Fibroblast of peridontal ligament (primary cell): ENCODE results near the gene MAST1.
"Not testable (repeated sequence)": the region's sequence is repeated elsewhere in the genome, so short reads cannot be mapped to it uniquely, and the experiment has no call there.

ENCODE experiments used
- DNase-seq: peaks from one replicate; pipeline ENCODE4 v3.0.0-alpha.2; 2010; ENCODE audit errors: extremely low read depth

Gene MAST1

GRCh38 chr19:12800923-12801465 is 37.3 kb upstream of the MAST1 start:
- DNase-seq, result no peak

- peak; percentile 54 for DNase-seq
Observed at GRCh38 chr19:12801466-12802266, 36.6 kb upstream of the MAST1 start, which contains the start of the genes PRDX2 and THSD8. TSS of gene PRDX2 (minus strand) at chr19:12801800. CDS start at chr19:12801261, 539 bp downstream. TSS of gene THSD8 (plus strand) at chr19:12802069. CDS start at chr19:12802072, 3 bp downstream.

- no peak for DNase-seq
Observed at GRCh38 chr19:12802267-12803106, 35.8 kb upstream of the MAST1 start.

- no peak for DNase-seq
Observed at GRCh38 chr19:12804051-12804450, 34.3 kb upstream of the MAST1 start.

- peak; percentile 85 for DNase-seq
Observed at GRCh38 chr19:12806242-12807081, 31.9 kb upstream of the MAST1 start, which contains the start of gene RNASEH2A. TSS of gene RNASEH2A (plus strand) at chr19:12806584. CDS start at chr19:12806674, 90 bp downstream.

GRCh38 chr19:12815088-12815487 is 23.2 kb upstream of the MAST1 start:
- no peak for DNase-seq

- not testable (repeated sequence) for DNase-seq
Observed at GRCh38 chr19:12817188-12817587, 21.1 kb upstream of the MAST1 start.

- not testable (repeated sequence) for DNase-seq
Observed at GRCh38 chr19:12817810-12818209, 20.5 kb upstream of the MAST1 start.

GRCh38 chr19:12821761-12822160 is 16.6 kb upstream of the MAST1 start:
- no peak for DNase-seq

- DNase-seq, result no peak
Observed at GRCh38 chr19:12825254-12826131, 12.8 kb upstream of the MAST1 start.

GRCh38 chr19:12828494-12828893 is 9.8 kb upstream of the MAST1 start:
- DNase-seq, result no peak

GRCh38 chr19:12833418-12833737 is 4.9 kb upstream of the MAST1 start:
- no peak for DNase-seq

GRCh38 chr19:12833738-12834565 is 4.4 kb upstream of the MAST1 start:
- no peak for DNase-seq

GRCh38 chr19:12834566-12834943 is 3.8 kb upstream of the MAST1 start, which contains the start of gene RTBDN:
TSS of gene RTBDN (minus strand) at chr19:12834579. CDS start at chr19:12829979, 4,600 bp downstream.
- DNase-seq, result no peak

GRCh38 chr19:12834976-12835757 is 3.1 kb upstream of the MAST1 start:
- no peak for DNase-seq

GRCh38 chr19:12836529-12836863 is 1.8 kb upstream of the MAST1 start:
- DNase-seq, result no peak

GRCh38 chr19:12837225-12837624 is 1.1 kb upstream of the MAST1 start:
- no peak for DNase-seq

GRCh38 chr19:12838886-12839756 is 806 bp downstream of the MAST1 start:
- DNase-seq, result no peak
